ENCODE measurements around the gene GPC6.

The GPC6 gene

DNA sequence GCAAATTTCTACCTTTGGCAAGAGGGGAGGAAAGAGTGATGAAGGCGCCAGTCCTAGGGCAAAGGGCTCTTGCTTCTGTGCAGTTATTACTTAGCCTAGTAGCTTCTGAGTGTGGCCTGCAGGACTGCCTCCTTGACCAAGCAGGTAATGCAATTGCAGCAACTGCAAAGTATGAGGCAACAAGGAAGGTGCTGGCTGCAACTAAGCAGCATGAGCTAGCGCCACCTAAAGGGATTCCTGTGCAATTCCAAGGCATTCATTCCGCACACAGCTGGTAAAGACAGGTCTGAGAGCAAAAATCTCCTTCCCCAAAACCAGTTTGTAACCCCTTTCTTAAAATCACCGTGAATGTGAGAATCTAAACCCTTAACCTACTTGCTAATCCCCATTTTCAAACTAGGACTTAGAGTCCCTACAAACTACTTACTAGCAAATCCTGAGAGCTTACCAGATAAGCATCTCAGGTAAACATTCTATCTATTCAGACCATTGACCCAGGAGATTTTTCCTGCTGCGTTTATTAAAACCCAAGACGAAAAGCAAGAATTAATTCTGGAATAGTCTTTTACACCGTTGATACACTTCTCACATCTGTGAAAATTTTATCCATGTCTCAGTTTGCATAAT lies 1190.0 kb downstream of the GPC6 start:
- no peak for DNase-seq (ENCODE audit: low read depth, low spot score)
- no peak overlapping the region for H3K27ac ChIP-seq

DNA sequence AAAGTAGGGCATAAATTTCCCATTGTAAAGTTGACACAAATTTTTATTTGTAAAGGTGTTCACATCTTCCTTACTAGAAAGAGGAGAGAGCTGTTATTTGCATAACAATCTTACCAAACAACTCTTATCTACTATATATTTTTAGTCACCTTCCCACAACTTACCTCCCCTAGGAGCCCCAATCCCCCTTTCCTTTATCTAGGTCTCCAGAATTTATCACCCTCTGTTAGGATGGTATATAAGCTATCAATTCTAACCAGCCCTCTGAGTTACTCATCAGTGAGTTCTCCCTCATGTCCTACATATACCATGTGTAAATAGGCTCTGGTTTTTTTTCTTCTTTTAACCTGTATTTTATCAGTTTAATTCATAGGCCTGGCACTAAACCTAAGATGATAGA lies 1190.7 kb downstream of the GPC6 start:
- H3K27ac ChIP-seq, result no peak overlapping the region
- DNase-seq (ENCODE audit: low read depth, low spot score), result no peak

DNA sequence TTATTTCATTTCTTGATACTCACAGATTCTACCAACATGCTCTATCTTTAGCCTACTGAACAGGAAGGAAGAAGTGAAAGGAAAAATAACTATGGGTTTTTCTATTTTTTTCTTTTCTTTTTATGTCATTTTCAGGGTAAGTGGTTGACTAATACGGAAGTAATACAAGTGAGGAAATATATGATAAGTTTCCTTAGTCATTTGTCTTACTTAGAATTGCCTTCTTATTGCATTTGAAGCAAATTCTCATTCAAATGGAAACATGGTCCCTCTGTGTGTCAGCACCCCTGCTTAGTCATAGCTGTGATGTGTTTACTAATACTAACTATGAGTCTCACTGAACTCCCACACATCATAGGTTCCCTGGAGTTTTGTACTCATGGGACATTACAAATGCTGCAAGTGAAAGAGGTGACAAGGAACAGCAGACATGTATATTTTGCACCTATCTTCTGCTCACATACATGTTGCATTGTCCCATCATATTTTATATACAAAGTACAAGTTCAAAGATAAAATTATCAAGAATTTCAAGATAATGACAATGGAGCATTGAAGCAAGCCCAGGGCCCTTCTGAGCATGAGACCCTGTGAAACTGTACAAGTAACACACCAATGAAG lies 1192.8 kb downstream of the GPC6 start:
- peak; percentile 24 for DNase-seq (ENCODE audit: low read depth, low spot score)
- H3K27ac ChIP-seq, result peak overlapping the region; percentile 29

DNA sequence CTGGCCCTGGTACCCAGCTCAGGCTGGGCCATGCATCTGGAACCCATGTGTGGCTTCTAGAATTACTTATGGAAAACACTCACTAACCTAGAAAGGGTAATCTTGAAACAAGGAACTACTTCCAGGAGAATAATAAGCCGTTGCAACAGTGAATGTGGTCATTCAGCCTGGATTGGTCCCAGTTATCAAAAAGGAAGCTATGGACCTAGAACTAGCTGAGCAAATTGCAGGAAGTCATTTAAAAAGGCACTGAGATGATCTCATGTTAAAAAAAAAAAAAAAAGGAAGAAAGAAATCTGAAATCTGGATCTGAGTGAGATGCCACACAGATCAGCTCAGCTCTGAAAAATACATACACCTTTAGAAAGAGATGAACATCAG lies 1193.3 kb downstream of the GPC6 start:
- no peak overlapping the region for H3K27ac ChIP-seq
- DNase-seq (ENCODE audit: low read depth, low spot score), result no peak

DNA sequence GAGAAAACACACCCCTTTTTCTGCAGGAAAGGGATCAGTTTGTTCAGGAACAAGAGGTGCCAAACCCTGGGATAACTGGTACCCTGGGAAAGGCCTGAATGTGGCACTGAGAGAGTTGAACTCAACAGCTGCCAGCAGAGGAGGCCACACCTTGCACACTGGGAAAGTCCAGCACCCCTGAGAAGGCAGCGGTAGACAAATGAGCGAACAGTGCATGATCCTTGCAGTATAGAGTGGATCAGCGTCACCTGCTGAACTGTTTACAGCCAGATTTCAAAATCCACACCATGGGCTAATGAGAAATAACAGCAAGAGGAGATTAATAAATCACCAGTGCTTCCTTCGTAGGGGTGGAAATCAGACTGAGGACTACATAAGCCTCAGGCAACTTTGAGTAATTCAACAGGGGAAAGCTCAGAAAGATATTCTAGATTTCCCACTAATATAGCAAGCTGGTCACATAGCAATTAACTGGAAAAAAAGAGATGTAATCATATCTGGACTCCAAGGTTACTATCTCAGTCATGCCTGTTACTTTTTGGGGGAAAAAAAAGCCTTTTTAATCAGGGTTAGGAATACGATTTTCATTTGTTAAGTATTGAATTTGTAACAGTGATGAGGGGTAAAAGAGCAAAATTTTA lies 1200.8 kb downstream of the GPC6 start:
- no peak for DNase-seq (ENCODE audit: low read depth, low spot score)
- no peak overlapping the region for H3K27ac ChIP-seq

DNA sequence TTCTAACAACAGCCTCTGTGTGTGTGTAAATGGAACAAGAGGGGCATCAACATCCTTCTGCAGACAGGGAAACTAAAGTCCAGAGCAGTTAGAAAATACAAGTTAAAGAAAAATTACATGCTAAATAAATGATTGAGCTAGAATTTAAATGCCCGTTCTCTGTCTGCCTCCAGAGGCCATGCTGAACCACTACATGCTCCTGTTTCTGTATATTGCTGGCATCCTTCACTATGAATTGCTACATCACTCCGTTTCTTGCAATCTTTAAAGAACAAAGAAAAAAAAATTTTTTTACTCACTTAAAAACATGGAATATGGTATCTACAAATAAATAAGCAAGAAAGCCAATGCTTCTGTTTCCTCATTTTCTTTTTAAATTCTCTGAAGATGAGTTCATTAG lies 1205.0 kb downstream of the GPC6 start:
- no peak for DNase-seq (ENCODE audit: low read depth, low spot score)
- H3K27ac ChIP-seq, result no peak overlapping the region

DNA sequence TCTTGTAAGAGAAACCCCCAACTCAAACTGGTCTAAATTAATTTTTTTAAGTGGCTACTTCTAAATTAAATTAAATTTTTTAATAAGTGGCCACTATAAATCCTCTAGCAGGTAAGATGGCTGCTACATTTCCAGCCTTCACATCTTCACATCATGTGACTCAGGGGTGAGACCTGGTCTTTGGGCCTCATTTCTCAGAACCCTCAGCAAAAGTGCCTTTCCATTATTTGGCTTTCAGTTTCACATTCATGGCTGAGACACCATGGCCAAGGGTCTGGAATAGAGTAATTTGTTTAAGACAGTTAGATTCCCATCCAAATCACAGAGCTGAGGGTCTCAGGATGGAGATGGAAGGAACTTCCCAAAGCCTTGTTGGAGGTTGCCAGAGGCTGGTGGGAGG lies 1205.4 kb downstream of the GPC6 start:
- no peak for DNase-seq (ENCODE audit: low read depth, low spot score)
- no peak overlapping the region for H3K27ac ChIP-seq

DNA sequence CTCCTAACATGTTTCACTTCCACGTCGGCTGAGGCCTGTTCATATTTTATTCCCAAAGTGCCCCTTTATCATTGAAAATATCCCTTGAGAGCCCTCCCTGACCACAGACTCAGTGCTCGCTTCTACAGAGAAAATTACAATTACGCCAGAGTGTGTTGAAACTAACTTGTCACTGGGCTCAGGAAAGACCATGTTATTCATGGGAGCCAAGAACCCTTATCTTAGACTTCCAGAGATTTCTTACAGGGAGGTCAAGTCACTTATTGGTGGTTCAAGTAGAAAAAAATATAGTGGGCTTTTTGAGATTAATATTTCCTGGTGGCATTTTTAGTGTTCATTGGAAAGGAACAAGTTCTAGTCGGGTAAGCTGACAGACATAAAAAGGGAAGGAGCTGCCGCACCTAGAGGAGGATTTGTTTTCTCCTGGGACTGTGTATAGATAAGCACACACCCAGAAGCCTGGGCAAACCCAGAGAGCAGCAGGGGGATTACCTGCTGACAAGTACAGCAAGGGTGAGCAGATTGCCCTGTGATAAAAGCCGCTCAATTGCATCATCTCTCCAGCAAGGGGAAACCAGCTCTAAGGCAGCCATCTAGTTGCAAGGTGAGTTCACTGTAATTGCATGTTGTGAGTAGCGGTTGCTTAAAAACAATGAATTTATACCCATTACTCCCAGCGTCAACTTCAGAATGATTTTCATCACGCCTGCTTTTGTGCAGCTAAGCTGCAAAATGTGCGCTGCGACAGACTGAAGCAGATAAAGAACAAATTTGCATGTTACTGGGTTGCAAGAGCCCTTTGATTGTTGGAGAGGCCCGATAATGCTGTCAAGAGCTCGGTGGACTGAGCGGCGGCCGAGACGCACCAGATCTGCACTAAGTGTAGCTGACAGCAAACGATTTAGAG lies 1206.7 kb downstream of the GPC6 start:
- no peak for DNase-seq (ENCODE audit: low read depth, low spot score)
- H3K27ac ChIP-seq, result no peak overlapping the region

DNA sequence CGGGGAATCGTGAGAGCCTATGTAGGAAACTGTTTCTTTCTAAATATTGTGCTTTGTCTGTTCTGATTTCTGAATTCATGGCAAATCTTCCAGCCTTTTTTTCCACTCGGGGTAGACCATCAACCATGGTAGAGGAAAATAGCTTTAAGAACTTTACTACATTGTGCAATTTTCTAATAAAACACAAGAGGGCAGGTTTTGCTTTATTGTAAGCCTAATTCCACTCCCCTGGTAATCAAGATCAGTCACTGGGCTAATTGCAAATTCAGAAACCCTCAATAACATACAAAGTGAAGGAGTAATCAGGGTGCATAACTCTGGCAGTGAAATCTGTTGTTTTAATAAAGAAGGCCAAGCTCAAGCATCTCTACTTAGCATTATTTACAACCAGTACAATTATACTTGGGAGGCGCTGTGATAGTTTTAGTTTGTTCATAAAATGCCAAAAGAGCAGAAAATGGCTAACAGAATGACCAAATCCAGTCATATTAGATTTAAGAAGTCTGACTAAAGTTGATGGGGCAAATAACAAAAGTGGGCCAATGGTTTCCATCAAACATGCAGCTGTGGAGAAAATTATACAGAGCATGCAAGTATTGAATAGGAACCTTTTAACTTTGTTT lies 1209.1 kb downstream of the GPC6 start:
- H3K27ac ChIP-seq, result no peak overlapping the region

DNA sequence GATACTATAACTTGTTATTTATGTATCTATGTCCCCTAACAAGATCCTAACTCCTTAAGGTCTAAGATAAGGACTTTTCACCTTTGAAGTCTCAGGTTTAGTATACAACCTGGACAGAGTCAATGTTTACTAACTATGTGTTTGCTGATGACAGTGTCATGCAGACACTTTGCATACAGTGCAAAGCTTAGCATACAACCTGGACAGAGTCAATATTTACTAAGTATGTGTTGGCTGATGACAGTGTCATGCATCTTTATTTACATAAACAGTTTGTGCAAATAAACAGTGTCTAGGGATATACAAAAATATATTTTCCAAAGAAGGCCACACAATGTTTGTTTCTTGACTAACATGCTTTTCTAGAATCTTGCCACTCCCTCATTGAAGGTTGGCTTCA lies 1218.2 kb downstream of the GPC6 start:
- no peak overlapping the region for H3K27ac ChIP-seq
- DNase-seq (ENCODE audit: low read depth, low spot score), result no peak

More for the DNA sequence above, 1209.1 kb downstream of the GPC6 start:
- no peak for DNase-seq (ENCODE audit: low read depth, low spot score)

DNA sequence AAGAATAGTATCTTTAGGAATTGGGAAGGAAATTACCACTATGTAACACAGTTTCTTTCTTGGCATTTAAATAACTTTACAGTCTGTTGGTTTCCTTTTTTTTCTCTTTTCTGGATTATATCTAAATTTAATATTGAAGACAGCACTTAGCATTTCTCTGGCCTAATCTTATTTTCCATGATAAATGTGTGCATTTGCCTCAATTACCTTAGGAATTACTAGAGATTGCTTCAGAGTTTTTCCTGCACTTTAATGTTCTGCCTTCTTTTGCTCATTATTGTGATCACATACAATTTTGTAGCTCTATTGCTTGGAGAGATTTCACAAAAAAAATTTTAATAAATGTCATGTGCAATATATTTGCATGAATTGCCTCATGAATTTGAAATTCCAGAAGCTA lies 1227.7 kb downstream of the GPC6 start:
- no peak overlapping the region for H3K27ac ChIP-seq
- DNase-seq (ENCODE audit: low read depth, low spot score), result no peak

DNA sequence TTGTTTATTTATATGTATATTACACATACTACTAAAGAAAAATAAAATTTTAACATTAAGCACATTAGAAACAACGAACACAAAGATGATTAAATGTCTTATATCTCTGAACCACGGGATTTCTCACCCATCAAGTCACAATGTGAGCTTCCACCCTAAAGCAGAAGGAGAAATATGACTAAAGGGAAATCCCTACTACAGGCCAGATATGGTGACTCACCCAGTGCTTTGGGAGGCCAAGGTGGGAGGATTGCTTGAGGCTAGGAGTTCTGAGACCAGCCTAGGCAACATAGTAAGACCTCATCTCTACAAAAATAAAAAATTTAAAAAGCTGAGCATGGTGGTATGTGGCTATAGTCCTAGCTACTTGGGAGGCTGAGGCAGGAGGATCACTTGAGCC lies 1228.3 kb downstream of the GPC6 start:
- no peak for DNase-seq (ENCODE audit: low read depth, low spot score)
- H3K27ac ChIP-seq, result no peak overlapping the region

DNA sequence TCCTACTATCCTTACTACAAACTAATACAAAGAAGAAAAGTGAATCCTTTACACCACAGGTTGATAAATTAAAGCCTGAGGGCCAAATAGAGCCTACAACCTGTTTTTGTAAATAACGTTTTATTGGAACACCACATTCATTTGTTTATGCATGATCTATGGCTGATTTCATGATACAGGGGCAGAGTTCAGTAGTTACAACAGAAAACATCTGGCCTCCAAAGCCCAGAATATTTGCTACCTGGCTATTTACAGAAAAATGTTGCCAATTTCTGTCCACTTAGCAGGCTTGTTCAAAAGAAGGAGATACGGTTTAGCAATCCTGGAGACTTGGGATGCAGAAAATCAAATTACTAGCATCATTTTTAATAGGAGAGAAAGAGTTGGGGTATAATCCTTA lies 1228.8 kb downstream of the GPC6 start:
- DNase-seq (ENCODE audit: low read depth, low spot score), result no peak
- H3K27ac ChIP-seq, result no peak overlapping the region

All from epithelial cell of prostate (primary cell).